Pancreas (tissue), 10 donors: ENCODE measurements around the gene MORC3. TPM values are rescaled to one million over a fixed set of nuclear protein-coding genes. Genes with fewer than 3 reads are reported as not detected.
"Not testable (repeated sequence)": the region's sequence is repeated elsewhere in the genome, so short reads cannot be mapped to it uniquely, and the experiment has no call there.

Source experiments
- ATAC-seq, 4 donors: fragments of 200-7000 bp; cut with Tn5 transposase; one replicate each; pipeline versions ENCODE4 v1.8.0 to v1.9.1; 2020; ENCODE audit warnings: mild to moderate bottlenecking in 4 of 4, moderate library complexity in 4 of 4
- DNase-seq, 6 donors: peaks; one replicate each; pipeline ENCODE4 v3.0.0-alpha.2; 2020
- FAIRE-seq: peaks from 2 replicates; lab custom pipeline; 2012; peaks lifted over from hg19 to GRCh38; lab: Jason Lieb, UNC
- H3K27ac ChIP-seq, 4 donors: fragments of 200-600 bp; sonication (generic); 1 replicate in 3 of 4; 2 replicates in 1 of 4; pipeline versions ENCODE4 v1.5.0 to v1.8.0; 2020
- H3K27me3 ChIP-seq, 4 donors: fragments of 200-600 bp; one replicate each; pipeline ENCODE4 v1.8.0; 2021
- H3K36me3 ChIP-seq, 3 donors: fragments of 200-600 bp; sonication (generic) in 1 of 3; one replicate each; pipeline versions ENCODE4 v1.5.0 to v1.8.0; 2020 to 2021
- H3K4me1 ChIP-seq, 3 donors: fragments of 200-600 bp; one replicate each; pipeline ENCODE4 v1.8.0; 2021
- H3K4me3 ChIP-seq, 4 donors: fragments of 200-600 bp; sonication (generic) in 2 of 4; one replicate each; pipeline versions ENCODE4 v1.5.0 to v1.8.0; 2020 to 2021
- H3K9me3 ChIP-seq, 4 donors: fragments of 200-600 bp; one replicate each; pipeline ENCODE4 v1.8.0; 2021
- WGBS, 2 donors: extraction: QIAGEN DNeasy Blood & Tissue Kit; methylation state at CpG; one replicate each; pipeline ENCODE4 v1.1.7; 2013; 5-methylcytosine and 5-hydroxymethylcytosine counted together
- intact Hi-C, 3 donors: fragments of 100-400 bp; cut with DNase I; formaldehyde crosslinking; loops; one replicate each; pipeline versions ENCODE4 v1.11.1 to v1.14.2; 2022
- polyA plus RNA-seq, 2 donors: library from polyadenylated mRNA; stranded (reverse); fragments of 200-250 nt; gene quantifications; one replicate each; pipeline ENCODE4 v1.2.3, GENCODE V29; 2013
- total RNA-seq, 6 donors: library from RNA; stranded (reverse); fragmentation: NEBNext Ultra II Directional in 4 of 6; extraction: Animal tissue kit (Norgen Biotek cat#: 25700) in 4 of 6; gene quantifications; one replicate each; pipeline versions ENCODE4 v1.2.1 to v1.2.4, GENCODE V29; 2021 to 2023
- TF ChIP-seq, protein P1 (sequence below), 4 donors: fragments of 200-600 bp; sonication (generic) in 3 of 4; IDR thresholded peaks; one replicate each; pipeline versions ENCODE4 v1.5.0 to v1.8.0; 2021; ENCODE audit warnings: antibody characterized with exemption in 4 of 4
- donor health status: healthy with polysubstance abuse.
- donor health status: DM: no; HTN: no; CAD: no; lungs with moderate emphysema.
- donor health status: DM: no; HTN: no; CAD: no.
- donor health status: control.
- donor health status: control.
- donor health status: Bipolar disorder and iron deficiency.
- donor health status: DM: yes; HTN: yes; CAD: no.
- donor health status: DM: no; HTN: no; CAD: no.
- donor health status: DM: no; HTN: no; CAD: no.
- donor health status: DM: yes; HTN: yes; CAD: no.

The MORC3 gene
- total and polyA plus RNA-seq, 8 donors = 8.1 to 19.8 (median 10.3) TPM

DNA sequence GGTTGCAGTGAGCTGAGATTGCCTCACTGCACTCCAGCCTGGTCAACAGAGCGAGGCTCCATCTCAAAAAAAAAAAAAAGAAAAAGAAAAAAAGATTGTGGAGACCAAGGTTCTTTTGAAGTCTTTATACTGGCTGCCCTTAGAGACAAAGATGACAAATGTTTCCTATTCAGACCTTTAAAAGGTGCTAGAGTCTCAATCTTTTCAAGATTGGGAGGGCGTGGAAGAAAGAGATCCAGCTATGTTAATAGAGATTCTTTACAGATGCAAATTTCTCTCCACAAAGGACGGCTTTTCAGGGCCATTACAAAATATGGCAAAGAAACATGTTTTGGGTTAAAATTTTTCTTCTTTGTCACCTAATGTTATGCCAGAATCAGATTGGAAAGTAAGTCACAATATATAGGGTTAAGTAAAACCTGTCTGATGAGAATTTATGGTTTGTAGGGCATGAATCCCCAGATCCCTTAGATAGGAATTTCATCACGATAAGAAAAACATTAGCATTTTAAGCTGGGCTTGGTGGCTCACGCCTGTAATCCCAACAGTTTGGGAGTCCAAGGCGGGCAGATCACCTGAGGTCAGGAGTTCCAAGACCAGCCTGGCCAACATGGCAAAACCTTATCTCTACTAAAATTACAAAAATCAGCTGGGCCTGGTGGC, 13.0 kb upstream of the MORC3 start:
- Histone ChIP-seq H3K36me3 (no peaks in the 10 kb centered on the region), H3K9me3 (no peaks in the 10 kb centered on the region), H3K27ac (no peak overlapping the region), H3K4me1 (peaks cover 0 to 7% (median 0%) of the 10 kb centered on the region in 3 donors), H3K4me3 (no peak overlapping the region), H3K27me3 (no peaks in the 10 kb centered on the region)
- 93 to 95% methylated on average over 6 of the region's 6 CpGs for WGBS, 2 donors
- intact Hi-C loops = no loop called here
- FAIRE-seq (no peak), ATAC-seq (no peak), DNase-seq (no peak)
- TF ChIP-seq, protein P1, sequence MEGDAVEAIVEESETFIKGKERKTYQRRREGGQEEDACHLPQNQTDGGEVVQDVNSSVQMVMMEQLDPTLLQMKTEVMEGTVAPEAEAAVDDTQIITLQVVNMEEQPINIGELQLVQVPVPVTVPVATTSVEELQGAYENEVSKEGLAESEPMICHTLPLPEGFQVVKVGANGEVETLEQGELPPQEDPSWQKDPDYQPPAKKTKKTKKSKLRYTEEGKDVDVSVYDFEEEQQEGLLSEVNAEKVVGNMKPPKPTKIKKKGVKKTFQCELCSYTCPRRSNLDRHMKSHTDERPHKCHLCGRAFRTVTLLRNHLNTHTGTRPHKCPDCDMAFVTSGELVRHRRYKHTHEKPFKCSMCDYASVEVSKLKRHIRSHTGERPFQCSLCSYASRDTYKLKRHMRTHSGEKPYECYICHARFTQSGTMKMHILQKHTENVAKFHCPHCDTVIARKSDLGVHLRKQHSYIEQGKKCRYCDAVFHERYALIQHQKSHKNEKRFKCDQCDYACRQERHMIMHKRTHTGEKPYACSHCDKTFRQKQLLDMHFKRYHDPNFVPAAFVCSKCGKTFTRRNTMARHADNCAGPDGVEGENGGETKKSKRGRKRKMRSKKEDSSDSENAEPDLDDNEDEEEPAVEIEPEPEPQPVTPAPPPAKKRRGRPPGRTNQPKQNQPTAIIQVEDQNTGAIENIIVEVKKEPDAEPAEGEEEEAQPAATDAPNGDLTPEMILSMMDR (IDR thresholded peaks at IDR 0.05) = no peak

DNA sequence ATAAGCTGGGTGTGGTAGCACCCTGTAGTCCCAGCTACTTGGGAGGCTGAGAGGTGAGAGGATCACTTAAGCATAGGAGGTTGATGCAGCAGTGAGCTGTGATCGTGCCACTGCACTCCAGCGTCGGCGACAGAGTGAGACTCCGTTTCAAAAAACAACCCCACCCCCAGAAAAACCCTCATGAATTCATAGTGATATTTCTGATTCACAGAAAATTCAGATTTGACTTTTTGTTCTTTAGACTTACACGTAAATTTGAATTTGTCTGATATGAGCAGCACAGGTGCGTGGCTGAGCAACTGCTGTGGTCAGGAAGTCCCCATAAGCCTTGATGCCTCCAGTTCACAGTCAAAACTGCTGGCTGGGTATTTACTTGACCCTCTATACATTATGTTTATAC, 10.0 kb upstream of the MORC3 start:
- Histone ChIP-seq H3K36me3 (no peaks in the 10 kb centered on the region), H3K9me3 (no peaks in the 10 kb centered on the region), H3K4me3 (no peak overlapping the region), H3K27me3 (no peaks in the 10 kb centered on the region), H3K27ac (no peak overlapping the region), H3K4me1 (no peaks in the 10 kb centered on the region)
- FAIRE-seq (no peak), ATAC-seq (no peak), DNase-seq (no peak)
- 94 to 95% methylated on average over 7 of the region's 7 CpGs for WGBS, 2 donors
- intact Hi-C loops = no loop called here
- TF ChIP-seq, protein P1 (IDR thresholded peaks at IDR 0.05) = no peak

DNA sequence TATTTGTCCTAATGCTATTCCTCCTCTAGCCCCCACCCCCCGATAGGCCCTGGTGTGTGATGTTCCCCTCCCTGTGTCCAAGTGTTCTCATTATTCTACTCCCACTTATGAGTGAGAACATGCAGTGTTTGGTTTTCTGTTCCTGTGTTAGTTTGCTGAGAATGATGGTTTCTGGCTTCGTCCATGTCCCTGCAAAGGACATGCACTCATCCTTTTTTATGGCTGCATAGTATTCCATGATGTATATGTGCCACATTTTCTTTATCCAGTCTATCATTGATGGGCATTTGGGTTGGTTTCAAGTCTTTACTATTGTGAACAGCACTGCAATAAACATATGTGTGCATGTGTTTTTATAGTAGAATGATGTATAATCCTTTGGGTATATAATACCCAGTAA, 6.6 kb upstream of the MORC3 start:
- H3K4me1 ChIP-seq, H3K27me3 ChIP-seq, H3K9me3 ChIP-seq, H3K27ac ChIP-seq, DNase-seq, FAIRE-seq, H3K4me3 ChIP-seq, intact Hi-C loops, H3K36me3 ChIP-seq, ATAC-seq: not testable (repeated sequence)
- 68 to 81% methylated on average over 2 of the region's 2 CpGs for WGBS, 2 donors

DNA sequence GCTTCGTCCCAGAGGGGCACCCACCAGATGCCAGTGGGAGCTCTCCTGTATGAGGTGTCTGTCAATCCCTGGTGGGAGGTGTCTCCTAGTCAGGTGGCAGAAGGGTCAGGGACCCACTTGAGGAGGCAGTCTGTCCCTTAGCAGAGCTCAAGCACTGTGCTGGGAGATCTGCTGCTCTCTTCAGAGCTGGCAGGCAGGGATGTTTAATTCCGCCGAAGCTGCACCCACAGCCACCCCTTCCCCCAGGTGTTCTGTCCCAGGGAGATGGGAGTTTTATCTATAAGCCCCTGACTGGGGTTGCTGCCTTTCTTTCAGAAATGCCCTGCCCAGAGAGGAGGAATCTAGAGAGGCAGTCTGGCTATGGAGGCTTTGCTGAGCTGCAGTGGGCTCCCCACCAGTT, 4.0 kb upstream of the MORC3 start:
- DNase-seq, H3K27ac ChIP-seq, FAIRE-seq, H3K27me3 ChIP-seq, H3K4me1 ChIP-seq, H3K9me3 ChIP-seq, intact Hi-C loops, ATAC-seq, H3K4me3 ChIP-seq, H3K36me3 ChIP-seq: not testable (repeated sequence)
- WGBS, 2 donors = 82 to 89% methylated on average over 3 of the region's 3 CpGs

DNA sequence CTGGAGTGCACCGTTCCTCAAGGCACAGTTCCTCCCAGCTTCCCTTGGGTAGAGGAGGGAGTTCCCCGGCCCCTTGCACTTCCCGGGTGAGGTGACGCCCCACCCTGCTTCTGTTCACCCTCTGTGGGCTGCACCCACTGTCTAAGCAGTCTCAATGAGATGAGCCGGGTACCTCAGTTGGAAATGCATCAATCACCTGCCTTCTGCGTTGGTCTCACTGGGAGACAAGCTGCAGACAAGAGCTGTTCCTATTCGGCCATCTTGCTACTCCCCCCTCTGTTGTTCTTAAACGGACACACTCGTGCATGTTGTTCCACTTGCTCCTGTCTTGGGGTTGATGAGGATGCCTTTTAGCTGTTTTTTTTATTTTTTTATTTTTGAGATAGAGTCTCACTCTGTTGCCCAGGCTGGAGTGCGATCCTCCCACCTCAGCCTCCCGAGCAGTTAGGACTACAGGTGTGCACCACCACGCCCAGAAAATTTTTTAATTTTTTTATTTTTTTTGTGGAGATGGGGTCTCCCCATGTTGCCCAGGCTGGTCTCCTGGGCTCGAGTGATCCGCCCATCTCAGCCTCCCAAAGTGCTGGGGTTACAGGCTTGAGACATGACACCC, 3.0 kb upstream of the MORC3 start:
- H3K36me3 ChIP-seq = no peaks in the 10 kb centered on the region
- intact Hi-C loops = no loop called here
- H3K4me3 ChIP-seq = no peak overlapping the region
- H3K27ac ChIP-seq = no peak overlapping the region
- no peaks in the 10 kb centered on the region for H3K27me3 ChIP-seq
- FAIRE-seq (no peak), DNase-seq (no peak), ATAC-seq (no peak)
- TF ChIP-seq, protein P1 (IDR thresholded peaks at IDR 0.05) = no peak
- no peaks in the 10 kb centered on the region for H3K9me3 ChIP-seq
- WGBS, 2 donors = 83 to 85% methylated on average over 14 of the region's 14 CpGs
- peaks cover under 1 to 8% (median 8%) of the 10 kb centered on the region in 3 donors for H3K4me1 ChIP-seq

DNA sequence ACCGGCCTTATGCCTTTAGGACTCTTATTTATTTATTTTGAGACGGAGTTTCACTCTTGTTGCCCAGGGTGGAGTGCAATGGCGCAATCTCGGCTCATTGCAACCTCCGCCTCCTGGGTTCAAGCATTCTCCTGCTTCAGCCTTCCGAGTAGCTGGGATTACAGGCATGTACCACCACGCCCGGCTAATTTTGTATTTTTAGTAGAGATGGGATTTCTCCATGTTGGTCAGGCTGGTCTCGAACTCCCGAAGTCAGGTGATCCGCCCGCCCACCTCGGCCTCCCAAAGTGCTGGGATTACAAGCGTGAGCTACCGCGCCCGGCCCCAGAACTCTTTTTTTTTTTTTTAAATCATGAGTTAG, 611 bp upstream of the MORC3 start:
- FAIRE-seq, ATAC-seq, H3K36me3 ChIP-seq, intact Hi-C loops, H3K9me3 ChIP-seq, H3K27me3 ChIP-seq: not testable (repeated sequence)
- 47 to 50% methylated on average over 17 of the region's 17 CpGs for WGBS, 2 donors
- DNase-seq = peak in 1 of 6 donors; percentile 42
- H3K27ac ChIP-seq = peak overlapping the region; percentile 88 to 98 (median 97)
- H3K4me3 ChIP-seq = peak overlapping the region in 3 of 4 donors; percentile 81 to 94 (median 90)
- peaks cover 17 to 25% (median 24%) of the 10 kb centered on the region in 3 donors for H3K4me1 ChIP-seq
